HUES48 (cell line): ENCODE measurements around the gene SLC5A11.
"Not testable (repeated sequence)": the region's sequence is repeated elsewhere in the genome, so short reads cannot be mapped to it uniquely, and the experiment has no call there.

Experiments used
- H3K27ac ChIP-seq: one replicate; pipeline ENCODE4 v1.7.0; 2013; ENCODE audit warnings: low read depth, low read length, inconsistent platforms
- H3K27me3 ChIP-seq: 2 replicates; pipeline ENCODE4 v1.6.1; 2013; ENCODE audit warnings: mild to moderate bottlenecking, low read length; ENCODE audit not compliant: control insufficient read depth, insufficient read depth
- H3K36me3 ChIP-seq: 2 replicates; pipeline ENCODE4 v1.6.1; 2013; ENCODE audit warnings: low read length; ENCODE audit not compliant: control insufficient read depth, insufficient read depth
- H3K4me1 ChIP-seq: 2 replicates; pipeline ENCODE4 v1.6.1; 2013; ENCODE audit warnings: mild to moderate bottlenecking, low read length; ENCODE audit not compliant: control insufficient read depth, insufficient read depth
- H3K4me3 ChIP-seq: 2 replicates; pipeline ENCODE4 v1.5.1; 2013; ENCODE audit warnings: mild to moderate bottlenecking, low read depth, low read length
- H3K9ac ChIP-seq: 2 replicates; pipeline ENCODE4 v1.6.1; 2013; ENCODE audit warnings: mild to moderate bottlenecking, low read depth, low read length, moderate library complexity
- H3K9me3 ChIP-seq: 2 replicates; pipeline ENCODE4 v1.6.1; 2013; ENCODE audit warnings: low read length; ENCODE audit not compliant: control insufficient read depth, insufficient read depth

SLC5A11 gene

DNA sequence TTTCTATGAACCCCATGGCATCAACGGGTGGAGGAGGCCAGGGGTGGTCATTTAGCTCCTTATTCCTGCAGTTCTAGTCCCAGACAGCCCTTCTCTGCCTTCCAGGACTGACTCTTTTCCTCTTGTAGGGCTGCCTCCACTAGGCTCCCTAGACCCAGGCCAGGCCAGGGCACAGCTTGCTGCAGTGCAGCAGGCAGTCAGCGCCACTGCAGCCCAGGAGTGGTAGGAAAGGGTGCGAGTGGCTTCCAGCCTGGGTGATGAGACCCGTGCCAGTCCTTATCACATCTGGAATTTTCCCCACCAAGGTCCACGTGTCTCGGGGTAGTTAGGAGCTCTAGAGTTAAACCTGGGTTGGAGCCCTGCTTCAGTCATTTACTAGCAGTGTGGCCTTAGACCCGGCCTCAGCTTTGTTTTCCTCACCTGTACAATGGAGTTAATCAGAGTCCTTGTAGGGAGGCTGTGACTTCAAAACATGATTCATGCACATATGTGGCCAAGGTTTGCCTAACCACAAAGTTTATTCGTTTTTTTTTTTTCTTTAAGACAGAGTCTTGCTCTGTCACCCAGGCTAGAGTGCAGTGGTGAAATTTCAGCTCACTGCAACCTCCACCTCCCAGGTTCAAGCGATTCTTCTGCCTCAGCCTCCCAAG is 4.7 kb downstream of the SLC5A11 start:
- Histone ChIP-seq H3K9me3 (no peaks in the 10 kb centered on the region), H3K36me3 (no peaks in the 10 kb centered on the region), H3K27me3 (no peaks in the 10 kb centered on the region), H3K4me1 (no peaks in the 10 kb centered on the region; the same call in 1 of the 2 replicates), H3K4me3 (no peak overlapping the region), H3K9ac (no peak overlapping the region), H3K27ac (no peak overlapping the region)

DNA sequence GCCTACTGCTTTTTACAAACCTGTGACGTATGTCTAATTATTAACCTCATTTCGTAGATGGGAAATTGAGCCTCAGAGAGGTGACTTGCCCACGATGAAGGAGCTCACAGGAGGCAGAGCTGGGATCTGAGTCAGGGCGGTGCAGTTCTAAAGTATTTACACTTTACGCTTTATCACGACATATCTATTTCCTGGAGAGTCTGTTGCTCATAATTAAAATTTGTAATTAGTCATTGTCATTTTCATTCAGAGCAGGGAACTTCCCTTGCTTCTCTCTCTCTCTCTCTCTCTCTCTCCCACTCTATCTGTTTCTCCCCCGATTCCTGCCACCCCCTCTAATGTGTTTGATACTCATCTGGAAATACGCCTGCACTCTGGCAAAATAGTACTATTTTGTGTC is 5.9 kb downstream of the SLC5A11 start:
- Histone ChIP-seq H3K27ac (no peak overlapping the region), H3K36me3 (no peaks in the 10 kb centered on the region), H3K9me3 (no peaks in the 10 kb centered on the region), H3K9ac (no peak overlapping the region), H3K27me3 (no peaks in the 10 kb centered on the region), H3K4me1 (no peaks in the 10 kb centered on the region; the same call in 1 of the 2 replicates), H3K4me3 (no peak overlapping the region)

DNA sequence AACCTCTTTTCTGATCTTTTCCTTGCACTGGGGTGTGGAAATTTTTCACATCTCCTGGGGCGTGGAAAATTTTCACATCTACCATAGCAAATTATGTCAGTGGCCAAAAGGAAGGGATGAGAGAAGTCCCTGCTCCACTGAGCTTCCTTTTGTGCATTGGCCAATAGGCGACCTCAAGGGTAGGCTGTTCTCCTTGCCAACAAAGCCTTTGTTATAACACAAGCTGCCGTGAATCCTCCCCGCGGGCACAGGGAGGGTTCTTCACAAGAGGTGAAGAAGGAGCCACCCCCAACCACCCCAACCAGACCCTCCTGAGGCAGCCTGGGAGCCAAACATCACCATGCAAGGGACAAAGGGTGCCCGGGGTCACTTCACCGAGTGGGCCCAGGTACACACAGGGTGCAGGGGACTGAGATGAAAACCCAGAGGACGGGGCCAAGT is 6.5 kb downstream of the SLC5A11 start:
- Histone ChIP-seq H3K27me3 (no peaks in the 10 kb centered on the region), H3K4me3 (no peak overlapping the region), H3K36me3 (no peaks in the 10 kb centered on the region), H3K27ac (no peak overlapping the region), H3K9ac (no peak overlapping the region), H3K9me3 (no peaks in the 10 kb centered on the region), H3K4me1 (no peaks in the 10 kb centered on the region; the same call in 1 of the 2 replicates)

DNA sequence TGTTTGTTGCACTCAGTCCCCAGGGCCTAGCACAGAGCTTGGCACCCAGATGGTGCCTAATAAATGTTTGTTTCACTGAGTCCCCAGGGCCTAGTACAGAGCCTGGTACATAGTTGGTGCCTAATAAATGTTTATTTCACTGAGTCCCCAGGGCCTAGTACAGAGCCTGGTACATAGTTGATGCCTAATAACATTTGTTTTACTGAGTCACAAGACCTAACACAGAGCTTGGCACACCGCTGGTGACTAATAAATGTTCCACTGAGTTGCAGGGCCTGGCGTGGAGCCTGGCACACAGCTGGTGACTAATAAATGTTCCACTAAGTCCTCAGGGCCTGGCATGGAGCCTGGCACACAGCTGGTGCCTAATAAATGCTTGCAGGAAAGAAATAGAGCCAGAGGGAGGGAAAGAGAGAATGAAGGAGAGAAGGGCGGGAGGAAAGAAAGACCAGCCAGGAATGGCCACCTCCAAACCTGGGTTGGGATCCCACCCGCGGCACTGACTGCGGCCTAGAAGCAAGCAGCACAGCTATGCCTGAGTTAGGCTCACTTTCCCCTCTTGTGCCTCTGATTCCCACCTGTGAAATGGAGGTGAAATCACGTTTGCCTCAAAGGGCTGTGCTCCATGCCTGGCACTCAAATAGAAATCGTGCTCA is 7.5 kb downstream of the SLC5A11 start:
- Histone ChIP-seq H3K36me3 (no peaks in the 10 kb centered on the region), H3K4me3 (no peak overlapping the region), H3K27ac (no peak overlapping the region), H3K4me1 (no peaks in the 10 kb centered on the region; the same call in 1 of the 2 replicates), H3K9me3 (no peaks in the 10 kb centered on the region), H3K9ac (no peak overlapping the region), H3K27me3 (no peaks in the 10 kb centered on the region)

DNA sequence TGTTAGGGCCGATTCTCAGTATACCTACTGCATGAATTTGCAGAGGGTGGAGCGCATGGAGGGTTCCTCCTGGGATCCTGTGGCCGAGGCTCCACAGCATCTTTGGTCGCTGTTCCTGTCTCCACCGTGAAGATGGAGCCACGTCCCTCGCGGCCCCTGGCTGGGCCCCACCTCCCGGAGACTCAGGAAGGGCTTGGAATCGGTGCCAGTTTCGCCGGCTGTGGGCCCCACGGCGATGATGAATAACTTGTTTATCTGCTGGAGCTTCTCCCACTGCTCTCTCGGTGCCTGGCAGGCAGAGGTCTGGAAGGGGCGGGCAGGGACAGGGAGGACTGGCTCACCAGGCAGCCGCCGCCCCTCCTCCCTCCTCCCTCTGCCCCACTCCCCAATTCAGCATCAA is 8.1 kb downstream of the SLC5A11 start:
- H3K4me3 ChIP-seq = no peak overlapping the region
- no peaks in the 10 kb centered on the region for H3K27me3 ChIP-seq
- H3K9me3 ChIP-seq = no peaks in the 10 kb centered on the region
- no peaks in the 10 kb centered on the region for H3K36me3 ChIP-seq
- H3K27ac ChIP-seq = no peak overlapping the region
- no peaks in the 10 kb centered on the region; the same call in 1 of the 2 replicates for H3K4me1 ChIP-seq
- no peak overlapping the region for H3K9ac ChIP-seq

DNA sequence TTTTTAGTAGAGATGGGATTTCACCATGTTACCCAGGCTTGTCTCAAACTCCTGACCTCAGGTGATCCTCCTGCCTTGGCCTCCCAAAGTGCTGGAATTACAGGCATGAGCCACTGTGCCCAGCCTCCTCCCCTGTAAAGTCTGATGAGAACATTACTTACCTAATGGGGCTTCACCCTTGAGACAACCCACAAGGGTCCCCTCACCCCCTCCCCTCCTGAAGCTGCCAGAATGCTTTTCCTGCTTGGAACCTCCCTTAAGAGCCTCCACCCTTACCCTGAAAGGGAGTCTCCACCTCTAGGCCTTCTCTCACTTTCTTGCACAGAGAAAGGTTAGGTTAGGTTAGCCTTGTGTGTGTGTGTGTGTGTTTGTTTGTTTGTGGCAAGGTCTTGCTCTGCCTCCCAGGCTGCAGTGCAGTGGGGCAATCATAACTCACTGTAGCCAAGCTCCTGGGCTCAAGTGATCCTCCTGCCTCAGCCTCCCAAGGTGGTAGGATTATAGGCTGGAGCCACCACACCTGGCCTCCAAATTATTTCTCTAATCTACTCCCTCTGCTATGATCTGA is 8.9 kb downstream of the SLC5A11 start:
- no peak overlapping the region for H3K27ac ChIP-seq
- H3K27me3 ChIP-seq = no peaks in the 10 kb centered on the region
- no peaks in the 10 kb centered on the region for H3K36me3 ChIP-seq
- H3K4me1 ChIP-seq = no peaks in the 10 kb centered on the region; the same call in 1 of the 2 replicates
- H3K4me3 ChIP-seq = no peak overlapping the region
- H3K9ac ChIP-seq = no peak overlapping the region
- no peaks in the 10 kb centered on the region for H3K9me3 ChIP-seq

DNA sequence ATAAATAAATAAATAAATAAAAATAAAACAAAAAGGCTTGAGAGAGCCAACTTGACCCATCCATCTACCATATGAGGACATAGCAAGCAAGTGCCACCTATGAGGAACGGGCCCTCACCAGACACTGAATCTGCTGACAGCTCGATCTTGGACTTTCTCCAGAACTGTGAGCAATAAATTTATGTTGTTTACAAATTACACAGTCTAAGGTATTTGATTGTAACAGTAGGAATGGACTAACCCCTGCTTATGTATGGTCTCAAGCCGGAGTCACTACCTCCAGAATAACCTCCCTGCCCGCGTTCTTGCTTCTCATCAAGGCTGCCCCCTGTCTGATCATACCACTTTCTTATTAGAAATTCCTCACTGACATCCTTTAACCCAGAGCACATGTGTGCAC is 9.9 kb downstream of the SLC5A11 start:
- Histone ChIP-seq H3K9me3 (no peaks in the 10 kb centered on the region), H3K9ac (no peak overlapping the region), H3K4me3 (no peak overlapping the region), H3K27ac (no peak overlapping the region), H3K4me1 (no peaks in the 10 kb centered on the region; the same call in 1 of the 2 replicates), H3K27me3 (no peaks in the 10 kb centered on the region), H3K36me3 (no peaks in the 10 kb centered on the region)

DNA sequence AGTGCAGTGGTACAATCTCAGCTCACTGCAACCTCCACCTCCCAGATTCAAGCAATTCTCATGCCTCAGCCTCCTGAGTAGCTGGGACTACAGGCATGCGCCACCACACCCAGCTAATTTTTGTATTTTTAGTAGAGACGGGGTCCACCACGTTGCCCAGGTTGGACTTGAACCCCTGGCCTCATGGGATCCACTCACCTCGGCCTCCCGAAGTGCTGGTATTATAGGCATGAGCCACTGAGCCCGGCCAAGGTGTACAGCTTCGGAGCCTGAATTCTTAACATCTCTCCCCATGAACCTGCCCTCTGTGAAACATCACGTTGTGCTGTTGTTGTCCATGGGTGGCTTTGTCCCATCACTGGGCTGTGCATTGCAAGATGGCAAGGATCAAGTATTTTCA is 11.1 kb downstream of the SLC5A11 start:
- H3K4me3 ChIP-seq, H3K27me3 ChIP-seq, H3K4me1 ChIP-seq, H3K9ac ChIP-seq, H3K27ac ChIP-seq, H3K9me3 ChIP-seq, H3K36me3 ChIP-seq: not testable (repeated sequence)

DNA sequence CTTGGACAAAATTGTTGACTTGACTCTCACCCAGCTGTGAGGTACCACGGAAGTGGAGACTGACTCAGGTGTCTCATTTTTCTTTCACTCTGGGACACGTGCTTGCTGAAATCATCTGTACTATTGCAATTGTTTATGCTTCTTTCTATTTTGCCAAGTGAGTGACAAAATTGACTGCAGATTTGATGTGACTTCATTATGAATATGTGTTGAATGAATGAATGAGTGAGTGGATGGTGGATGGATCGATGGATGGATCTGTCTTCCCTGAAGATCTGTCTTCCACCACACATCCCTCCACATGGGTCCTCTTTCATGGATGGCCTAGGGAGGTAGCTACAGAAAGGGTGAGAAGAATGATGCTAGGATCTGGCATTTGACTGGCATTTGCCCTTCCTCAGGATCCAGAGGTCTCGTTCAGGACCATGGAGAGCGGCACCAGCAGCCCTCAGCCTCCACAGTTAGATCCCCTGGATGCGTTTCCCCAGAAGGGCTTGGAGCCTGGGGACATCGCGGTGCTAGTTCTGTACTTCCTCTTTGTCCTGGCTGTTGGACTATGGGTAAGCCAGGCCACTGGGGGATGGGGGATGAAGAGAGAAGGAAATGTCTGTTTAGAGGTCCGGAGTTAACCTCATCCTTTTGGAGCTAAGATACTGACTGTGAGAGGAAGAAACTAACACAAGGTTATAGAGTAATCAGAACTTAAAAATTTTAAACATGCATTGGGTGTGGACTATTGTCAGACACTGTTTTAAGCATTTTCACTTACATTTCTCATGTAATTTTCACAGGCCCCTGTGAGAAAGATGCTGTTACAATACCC is 12.7 kb downstream of the SLC5A11 start:
- Histone ChIP-seq H3K27me3 (no peaks in the 10 kb centered on the region), H3K9me3 (no peaks in the 10 kb centered on the region), H3K9ac (no peak overlapping the region), H3K4me3 (no peak overlapping the region), H3K36me3 (no peaks in the 10 kb centered on the region), H3K4me1 (no peaks in the 10 kb centered on the region; the same call in 1 of the 2 replicates), H3K27ac (no peak overlapping the region)

DNA sequence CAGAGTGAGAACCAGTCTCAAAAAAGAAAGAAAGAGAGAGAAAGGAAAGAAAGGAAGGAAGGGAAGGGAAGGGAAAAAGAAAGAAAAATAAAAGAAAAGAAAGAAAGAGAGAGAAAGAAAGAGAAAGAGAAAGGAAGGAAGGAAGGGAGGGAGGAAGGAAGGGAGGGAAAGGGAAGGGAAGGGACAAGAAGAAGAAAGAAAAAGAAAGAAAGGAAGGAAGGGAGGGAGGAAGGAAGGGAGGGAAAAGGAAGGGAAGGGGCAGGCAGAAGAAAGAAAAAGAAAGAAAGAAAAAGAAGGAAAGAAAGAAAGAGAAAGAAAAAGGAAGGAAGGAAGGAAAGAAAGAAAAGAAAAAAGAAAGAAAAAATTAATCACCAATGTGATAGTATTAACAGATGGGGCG is 15.7 kb downstream of the SLC5A11 start:
- Histone ChIP-seq H3K9ac (no peak overlapping the region), H3K4me1 (no peaks in the 10 kb centered on the region), H3K27ac (no peak overlapping the region), H3K27me3 (no peaks in the 10 kb centered on the region), H3K36me3 (no peaks in the 10 kb centered on the region), H3K4me3 (no peak overlapping the region), H3K9me3 (no peaks in the 10 kb centered on the region)
